Activated T-cell treated with anti-CD3 and anti-CD28 coated beads for 48 hours (primary cell): Measurements from ENCODE around the gene MSL3B.
"Not testable (repeated sequence)": the region's sequence is repeated elsewhere in the genome, so short reads cannot be mapped to it uniquely, and the experiment has no call there.

Experiments used
- DNase-seq: peaks from one replicate; pipeline ENCODE4 v3.0.0-alpha.2; 2020; ENCODE audit warnings: low read depth

Gene MSL3B

GRCh38 chr2:233867993-233868532 is at the start of gene MSL3B:
TSS of gene MSL3B (minus strand) at chr2:233868386.
- peak; percentile 53 for DNase-seq

DNA sequence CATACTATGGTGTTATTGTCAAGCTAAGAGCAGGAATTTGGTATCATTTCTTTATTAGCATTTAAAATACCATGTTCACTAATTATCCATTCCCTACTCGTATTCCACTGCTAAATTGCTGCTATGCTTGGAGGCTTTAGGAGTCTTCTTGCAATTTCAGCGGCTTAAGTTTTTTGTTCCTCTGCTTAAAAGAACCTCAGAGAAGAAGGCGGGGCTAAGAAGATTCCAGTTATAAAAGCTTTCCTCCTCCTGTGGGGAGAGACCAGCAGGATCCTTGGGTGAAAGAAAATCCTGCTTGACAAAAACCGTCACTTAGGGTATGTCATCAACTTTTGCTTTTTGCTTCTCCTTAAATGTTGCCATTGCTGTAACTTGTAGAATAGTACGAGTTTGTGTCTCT is 48.9 kb upstream of the MSL3B start, which contains the start of gene TRPM8:
Gene TRPM8, plus strand, starts transcription at position 258 of the 400 bp plus-strand sequence. CDS start 9,165 bp downstream, outside the sequence.
- DNase-seq = no peak

- DNase-seq = no peak
Measured at GRCh38 chr2:233915128-233915527, 46.9 kb upstream of the MSL3B start.

DNA sequence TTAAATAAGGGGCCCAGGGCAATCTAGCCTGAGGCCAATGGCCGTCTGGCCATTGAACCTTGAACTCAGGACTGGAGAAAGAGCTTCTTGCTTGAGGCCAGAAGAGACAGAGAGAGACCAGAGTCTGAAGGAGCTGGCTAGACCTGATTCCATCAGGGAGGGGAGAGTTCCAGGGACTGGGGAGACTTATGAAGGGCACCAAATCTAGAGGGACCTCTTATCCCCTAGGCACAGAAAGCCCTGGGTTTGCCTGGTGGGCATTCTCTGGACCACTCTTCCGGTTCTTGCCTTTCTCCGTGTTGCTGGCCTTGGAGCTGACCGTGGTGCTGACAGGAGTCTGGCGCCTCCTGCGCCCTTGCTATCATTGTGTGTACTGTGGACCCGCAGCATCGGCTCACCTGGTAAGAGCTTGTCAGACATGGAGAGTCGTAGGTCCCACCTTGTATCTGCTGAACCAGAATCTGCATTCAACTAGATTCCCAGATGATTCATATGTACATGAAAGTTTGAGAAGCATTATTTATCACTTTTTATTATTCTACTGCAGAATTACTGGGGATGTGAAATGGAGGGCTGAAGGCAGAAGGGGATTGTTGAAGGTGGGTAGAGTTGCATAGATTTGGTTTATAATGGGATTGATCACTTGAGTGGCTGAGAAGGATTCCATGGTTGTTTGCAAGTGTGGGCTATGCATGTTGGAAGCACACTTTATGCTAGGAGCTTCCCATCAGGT is 44.7 kb upstream of the MSL3B start:
- no peak for DNase-seq

DNA sequence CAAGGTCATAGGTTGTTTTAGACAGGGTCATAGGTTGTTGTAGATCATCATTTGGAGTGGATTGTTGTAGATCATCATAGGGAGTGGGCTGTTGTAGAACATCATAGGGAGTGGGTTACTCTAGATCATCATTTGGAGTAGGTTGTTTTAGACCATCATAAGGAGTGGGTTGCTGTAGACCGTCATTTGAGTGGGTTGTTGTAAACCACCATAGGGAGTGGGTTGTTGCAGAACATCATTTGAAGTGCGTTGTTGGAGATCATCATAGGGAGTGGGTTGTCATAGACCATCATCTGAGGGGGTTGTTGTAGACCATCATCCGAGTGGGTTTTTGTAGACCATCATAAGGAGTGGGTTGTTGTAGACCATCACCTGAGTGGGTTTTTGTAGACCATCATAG is 39.4 kb upstream of the MSL3B start:
- DNase-seq = no peak

DNA sequence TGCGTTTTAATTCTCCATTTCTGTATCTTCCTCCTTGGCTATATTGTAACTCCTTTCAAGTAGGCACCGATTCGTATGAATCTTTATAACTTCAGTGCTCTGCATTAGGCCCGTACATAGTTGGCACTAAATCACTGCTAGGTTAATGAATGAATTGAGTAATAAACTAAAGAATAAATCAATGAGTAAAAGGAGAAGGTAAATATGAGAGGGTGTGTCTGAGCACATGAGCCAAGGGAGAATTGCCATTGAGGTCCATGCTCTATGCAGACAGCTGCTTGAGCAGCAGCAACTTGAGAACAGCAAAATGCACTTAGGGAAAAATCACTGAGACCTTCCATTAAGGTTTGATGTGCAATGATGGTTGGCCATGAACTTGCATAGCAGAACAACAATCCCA is 37.8 kb upstream of the MSL3B start:
- DNase-seq = no peak

DNA sequence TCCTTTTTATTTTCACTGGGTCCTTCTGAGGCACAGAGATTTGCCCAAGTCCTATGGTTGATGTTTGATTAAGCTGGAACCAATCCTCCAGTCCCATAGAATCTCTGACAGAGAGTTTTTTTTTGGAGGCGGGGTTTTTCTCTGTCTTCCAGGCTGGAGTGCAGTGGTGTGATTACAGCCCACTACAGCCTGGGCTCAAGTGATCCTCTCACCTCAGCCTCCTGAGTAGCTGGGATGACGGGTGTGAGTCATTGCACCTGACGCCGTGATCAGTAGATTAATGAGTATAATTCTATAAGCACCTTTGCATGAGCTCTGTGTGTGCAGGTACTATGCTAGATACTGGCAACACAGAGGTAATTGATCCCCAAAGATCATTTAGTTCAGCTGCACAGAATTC is 33.7 kb upstream of the MSL3B start:
- DNase-seq = no peak

DNA sequence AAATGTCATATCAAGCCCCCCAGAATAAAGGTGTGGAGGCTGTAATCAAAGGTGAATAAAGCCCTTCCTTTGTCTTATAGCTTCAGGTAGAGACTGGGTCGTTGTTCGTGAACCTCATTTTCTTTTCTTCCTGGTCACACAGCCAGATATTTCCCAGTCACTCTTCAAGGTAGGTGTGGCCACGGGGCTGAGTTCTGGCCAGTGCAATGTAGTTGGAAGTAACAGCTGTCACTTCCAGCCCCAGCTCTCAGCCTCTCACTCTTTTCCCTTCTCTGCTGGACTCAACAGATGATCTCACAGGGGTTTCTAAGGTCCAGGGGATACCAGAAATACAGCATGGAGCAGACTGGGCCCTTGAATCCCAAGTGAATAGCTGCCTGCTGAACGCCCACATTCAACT is 33.2 kb upstream of the MSL3B start:
- no peak for DNase-seq

DNA sequence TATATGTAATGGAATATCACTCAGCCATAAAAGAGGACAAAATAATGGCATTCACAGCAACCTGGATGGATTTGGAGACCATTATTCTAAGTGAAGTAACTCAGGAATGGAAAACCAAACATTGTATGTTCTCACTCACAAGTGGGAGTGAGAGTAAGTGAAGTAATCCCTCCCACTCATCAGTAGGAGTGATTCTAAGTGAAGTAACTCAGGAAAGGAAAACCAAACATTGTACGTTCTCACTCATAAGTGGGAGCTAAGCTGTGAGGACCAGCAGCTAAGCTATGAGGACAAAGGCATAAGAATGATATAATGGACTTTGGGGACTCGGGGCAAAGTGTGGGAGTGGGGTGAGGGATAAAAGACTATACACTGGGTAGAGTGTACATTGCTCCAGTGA is 28.1 kb upstream of the MSL3B start:
- not testable (repeated sequence) for DNase-seq

DNA sequence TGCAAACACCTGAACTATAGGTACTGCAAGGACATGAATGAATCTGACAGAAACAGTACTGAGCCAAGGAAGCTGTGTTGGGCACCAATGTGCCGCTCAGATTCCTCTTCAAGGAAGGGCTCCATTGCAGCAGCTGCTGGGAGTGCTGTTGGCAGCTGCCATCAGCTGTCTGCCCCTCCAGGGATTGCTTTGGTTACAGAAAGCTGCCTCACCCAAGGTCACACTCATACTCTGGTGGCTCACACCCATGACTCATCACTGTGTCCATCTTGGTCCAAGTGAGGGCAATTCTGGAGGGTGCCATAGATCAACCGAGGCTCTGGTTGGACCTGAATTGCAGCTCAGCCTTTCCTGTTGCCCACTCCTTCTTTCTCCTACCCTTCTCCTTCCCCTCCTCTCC is 24.6 kb upstream of the MSL3B start:
- no peak for DNase-seq

GRCh38 chr2:233882353-233882752 is 14.2 kb upstream of the MSL3B start:
- no peak for DNase-seq

DNA sequence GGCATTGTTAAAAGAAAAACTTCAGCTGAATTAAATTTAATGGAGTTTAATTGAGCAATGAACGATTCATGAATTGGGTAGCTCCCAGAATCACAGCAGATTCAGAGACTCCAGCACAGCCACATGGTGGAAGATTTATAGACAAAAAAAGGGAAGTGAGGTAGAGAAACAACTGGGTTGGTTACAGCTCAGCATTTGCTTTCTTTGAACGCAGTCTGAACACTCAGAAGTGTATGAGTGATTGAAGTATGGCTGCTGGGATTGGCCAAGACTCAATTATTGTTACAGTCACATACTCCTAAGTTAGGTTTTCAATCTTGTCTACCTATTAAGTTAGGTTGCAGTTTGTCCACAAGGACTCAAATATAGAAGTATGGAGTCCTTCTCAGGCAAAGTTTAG is 3.9 kb upstream of the MSL3B start:
- DNase-seq = not testable (repeated sequence)

GRCh38 chr2:233871432-233871831 is 3.2 kb upstream of the MSL3B start:
- no peak for DNase-seq

DNA sequence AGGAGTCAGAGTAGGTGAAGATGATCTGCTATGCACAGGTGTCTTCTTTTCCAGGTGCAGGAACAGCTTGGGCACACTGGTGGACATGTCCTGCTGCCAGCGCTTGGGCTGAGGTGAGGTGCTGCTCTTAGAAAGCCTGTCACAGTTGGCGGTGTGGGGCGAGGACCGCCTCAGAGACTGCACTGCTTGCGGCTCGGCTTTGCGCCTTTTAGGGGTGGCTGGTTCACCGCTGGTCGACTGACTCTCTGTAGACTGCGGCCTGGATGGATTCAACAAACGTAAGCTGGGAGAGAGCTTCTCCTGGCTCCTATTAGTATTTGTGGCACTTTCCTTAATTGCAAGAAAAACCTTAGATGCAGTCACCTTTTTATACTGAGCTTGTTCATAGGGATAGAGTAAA is 1.7 kb downstream of the MSL3B start:
- no peak for DNase-seq

DNA sequence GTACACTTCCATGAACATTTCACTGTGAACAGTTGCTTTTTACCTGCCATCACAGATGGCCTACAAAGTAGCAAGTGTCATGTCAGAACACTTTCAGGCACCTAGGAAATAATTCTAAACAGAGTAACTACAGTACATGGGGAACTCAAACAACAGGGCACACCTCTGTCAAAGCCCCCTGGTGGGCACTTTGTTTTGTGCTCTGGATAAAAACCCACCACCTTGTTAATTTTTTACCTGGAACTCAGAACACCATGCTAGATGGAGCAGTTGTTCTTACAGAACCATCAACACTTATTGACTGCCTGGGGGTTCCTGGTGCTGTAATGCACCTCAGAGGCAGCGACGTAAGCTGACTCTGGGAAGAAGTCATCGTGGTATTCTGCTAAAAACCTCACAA is 2.3 kb downstream of the MSL3B start:
- DNase-seq = no peak

DNA sequence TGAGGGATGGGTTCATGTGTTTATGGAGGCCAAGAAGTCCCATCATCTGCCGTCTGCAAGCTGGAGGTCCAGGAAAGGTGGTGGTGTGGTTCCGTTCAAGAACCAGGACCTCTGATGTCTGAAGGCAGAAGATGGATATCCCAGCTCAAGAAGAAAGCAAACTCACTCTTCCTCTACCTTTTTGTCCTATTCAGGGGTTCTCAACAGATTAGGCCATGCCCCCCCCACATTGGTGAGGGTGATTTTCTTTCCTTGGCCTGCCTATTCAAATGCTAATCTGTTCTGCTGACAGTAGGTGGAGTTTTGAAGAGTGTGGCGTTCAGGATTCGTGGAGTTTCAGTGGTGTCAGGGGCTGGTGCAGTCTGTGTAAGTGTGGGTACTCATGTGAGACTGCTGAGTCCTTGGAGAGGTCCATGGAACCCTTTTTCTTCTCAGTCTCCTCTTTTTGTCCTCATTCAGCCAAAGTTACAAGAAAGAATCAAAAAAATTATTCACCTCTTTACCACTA is 5.9 kb downstream of the MSL3B start:
- no peak for DNase-seq

DNA sequence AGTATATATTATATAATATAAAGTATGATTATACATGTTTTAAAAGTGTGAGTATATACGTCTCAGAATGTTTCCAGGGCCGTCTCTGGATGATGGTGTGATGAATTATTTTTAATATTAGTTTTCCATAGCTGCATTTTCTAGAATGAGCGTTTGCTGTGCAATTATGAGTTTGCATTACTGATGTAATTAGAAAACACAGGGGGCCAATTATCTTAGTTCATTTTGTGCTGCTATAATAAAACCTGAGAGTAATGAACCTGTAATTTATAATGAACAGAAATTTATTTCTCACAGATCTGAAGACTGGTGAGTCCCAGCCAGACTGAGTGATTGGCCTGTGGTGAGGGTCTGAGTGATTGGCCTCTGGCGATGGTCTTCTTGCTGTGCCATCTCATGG is 9.9 kb downstream of the MSL3B start:
- no peak for DNase-seq

- peak; percentile 55 for DNase-seq
Measured at GRCh38 chr2:233857511-233858141, 10.6 kb downstream of the MSL3B start.

- DNase-seq = no peak
Measured at GRCh38 chr2:233856184-233856583, 12.0 kb downstream of the MSL3B start.

DNA sequence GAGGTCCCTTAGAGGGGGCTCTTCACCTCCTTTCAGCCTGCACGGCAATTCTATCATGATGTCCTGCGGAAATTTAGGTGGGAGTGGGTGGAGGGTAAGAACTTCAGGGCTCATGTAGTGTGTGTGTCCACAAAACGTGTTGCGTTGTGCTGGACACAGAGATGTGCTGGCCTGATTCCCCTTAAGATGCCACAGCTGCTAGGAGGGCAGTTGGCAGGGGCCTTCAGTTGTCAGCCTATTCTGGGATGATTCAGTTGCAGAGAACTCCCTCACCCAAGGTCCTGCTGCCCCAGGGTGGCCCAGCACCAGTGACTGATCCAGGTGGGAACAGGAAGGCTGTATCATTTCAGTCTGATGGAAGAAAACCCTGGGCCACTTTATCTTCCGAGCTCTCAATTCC is 12.8 kb downstream of the MSL3B start:
- DNase-seq = no peak

DNA sequence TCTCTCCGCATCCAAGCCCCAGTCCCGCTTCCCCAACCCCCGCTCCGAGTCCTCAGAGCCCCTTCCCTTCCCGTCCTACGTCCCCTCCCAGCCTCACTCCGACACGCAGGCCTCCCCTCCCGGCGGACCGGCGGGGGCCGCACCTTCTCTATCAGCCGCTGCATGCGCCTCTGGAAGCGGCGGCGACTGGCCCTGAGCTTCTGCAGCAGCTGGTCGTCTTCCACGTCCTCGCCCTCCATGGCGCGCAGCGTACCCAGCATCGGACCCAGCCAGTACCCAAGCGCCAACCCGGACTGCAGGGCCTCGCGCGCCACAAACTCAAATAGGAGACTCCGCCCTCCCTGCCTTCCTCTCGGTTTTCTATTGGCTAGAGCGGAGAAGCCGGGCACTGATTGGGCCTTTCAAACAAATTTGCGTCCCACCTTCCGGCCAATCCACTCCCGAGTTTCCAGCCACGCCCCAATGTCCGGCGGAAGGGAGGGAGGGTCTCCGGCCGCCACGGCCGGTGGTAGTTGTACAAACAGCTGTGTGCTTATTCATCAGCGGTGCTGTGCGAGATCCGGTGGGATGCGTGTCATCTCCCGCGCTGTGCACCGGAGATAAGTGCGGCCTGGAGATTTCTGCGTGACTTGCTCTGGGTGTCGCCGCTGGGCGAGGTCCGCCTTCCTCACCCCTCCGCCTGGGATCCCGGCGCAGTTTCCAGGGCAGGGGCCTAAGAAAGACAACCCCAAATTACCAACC is 13.8 kb downstream of the MSL3B start, which contains the start of gene HJURP:
Gene HJURP, minus strand, starts transcription at position 295 of the 741 bp plus-strand sequence. Its CDS starts 35 bp downstream, at position 260.
- peak; percentile 88 for DNase-seq

GRCh38 chr2:233853883-233854240 is 14.3 kb downstream of the MSL3B start:
- DNase-seq = no peak

- DNase-seq = no peak
Measured at GRCh38 chr2:233853353-233853752, 14.8 kb downstream of the MSL3B start.
